NB4 (cell line): ENCODE data around the gene LIFR.

ENCODE experiments used
- MYC ChIP-seq: IDR thresholded peaks from 2 replicates; pipeline ENCODE4 v1.6.1; 2011; ENCODE audit warnings: low read depth, low read length
- POLR2A ChIP-seq: IDR thresholded peaks from 2 replicates; pipeline ENCODE4 v1.6.1; 2011; ENCODE audit warnings: mild to moderate bottlenecking; ENCODE audit not compliant: insufficient read length; ENCODE audit errors: extremely low read depth
- TF ChIP-seq, protein P1 (sequence below): IDR thresholded peaks from one replicate; pipeline ENCODE4 v1.5.1; 2012; ENCODE audit warnings: low read depth, low read length

DNA sequence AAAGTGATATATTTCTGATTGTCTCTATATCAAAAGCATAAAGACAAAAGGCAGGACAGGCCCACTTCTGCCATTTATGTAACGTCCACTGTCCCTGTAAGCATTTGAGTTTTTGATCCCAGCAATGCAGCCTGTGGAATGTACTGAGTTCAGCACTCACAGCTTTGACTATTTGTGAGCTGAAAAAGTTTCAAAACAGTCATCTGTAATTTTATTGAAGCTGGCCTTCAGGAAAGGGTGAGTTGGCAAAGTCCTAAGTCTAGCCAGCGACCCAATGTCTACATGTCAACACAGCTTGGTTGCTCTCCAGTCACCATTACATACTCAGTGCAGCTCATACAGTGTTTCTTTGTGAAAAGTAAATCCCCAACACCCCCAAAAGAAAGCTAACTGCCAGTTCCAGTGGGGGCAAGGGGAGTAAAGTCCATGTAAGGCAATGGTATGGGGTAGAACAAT lies 9.7 kb downstream of the LIFR start:
- TF ChIP-seq, protein P1, sequence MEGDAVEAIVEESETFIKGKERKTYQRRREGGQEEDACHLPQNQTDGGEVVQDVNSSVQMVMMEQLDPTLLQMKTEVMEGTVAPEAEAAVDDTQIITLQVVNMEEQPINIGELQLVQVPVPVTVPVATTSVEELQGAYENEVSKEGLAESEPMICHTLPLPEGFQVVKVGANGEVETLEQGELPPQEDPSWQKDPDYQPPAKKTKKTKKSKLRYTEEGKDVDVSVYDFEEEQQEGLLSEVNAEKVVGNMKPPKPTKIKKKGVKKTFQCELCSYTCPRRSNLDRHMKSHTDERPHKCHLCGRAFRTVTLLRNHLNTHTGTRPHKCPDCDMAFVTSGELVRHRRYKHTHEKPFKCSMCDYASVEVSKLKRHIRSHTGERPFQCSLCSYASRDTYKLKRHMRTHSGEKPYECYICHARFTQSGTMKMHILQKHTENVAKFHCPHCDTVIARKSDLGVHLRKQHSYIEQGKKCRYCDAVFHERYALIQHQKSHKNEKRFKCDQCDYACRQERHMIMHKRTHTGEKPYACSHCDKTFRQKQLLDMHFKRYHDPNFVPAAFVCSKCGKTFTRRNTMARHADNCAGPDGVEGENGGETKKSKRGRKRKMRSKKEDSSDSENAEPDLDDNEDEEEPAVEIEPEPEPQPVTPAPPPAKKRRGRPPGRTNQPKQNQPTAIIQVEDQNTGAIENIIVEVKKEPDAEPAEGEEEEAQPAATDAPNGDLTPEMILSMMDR, result no peak
- TF ChIP-seq POLR2A, result no peak
- TF ChIP-seq MYC, result no peak
